ENCODE measurements around the gene MYOG. TPM values are rescaled to one million over a fixed set of nuclear protein-coding genes. Genes with fewer than 3 reads are reported as not detected.

Gene MYOG
- total RNA-seq, 4 donors from 2014 or later = not detected

DNA sequence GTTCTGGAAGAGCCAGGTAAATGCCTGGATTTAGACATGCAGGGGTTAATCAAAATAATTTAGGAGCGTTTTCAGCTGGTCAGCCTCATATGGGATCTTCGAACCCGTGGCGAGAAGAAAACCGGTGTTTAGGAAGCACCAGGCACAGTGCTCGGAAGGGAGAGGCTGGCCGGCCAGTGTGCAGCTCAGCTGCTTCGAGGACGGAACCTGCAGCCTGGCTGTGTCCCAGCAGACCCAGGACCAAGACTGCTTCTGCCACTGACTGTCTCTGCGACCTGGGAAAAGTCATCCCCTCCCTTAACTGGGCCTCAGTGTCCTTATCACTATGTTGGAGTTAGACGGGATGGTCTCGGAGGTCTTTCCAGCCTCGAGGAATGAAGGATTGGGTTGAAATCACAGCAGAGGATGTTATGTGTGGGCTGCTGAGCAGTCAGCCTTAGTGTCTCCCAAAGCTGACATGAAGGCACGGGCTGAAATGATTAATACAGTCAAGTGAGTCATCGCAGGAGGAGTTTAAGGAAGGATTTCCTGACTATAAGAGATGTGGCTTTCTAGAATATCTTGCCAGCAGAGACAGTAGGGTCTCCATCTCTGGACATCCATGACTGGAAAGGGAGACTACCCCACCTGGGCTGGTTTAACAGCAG lies 38.7 kb downstream of the MYOG start:
- Histone ChIP-seq H3K9me3 (no peaks in the 10 kb centered on the region), H3K4me1 (peaks cover 10 to 21% (median 17%) of the 10 kb centered on the region in 4 donors), H3K27ac (replicated peaks in 1 of 4) (peak overlapping the region in 2 of 4 donors; percentile 39 to 60), H3K4me3 (no peak overlapping the region), H3K27me3 (no peaks in the 10 kb centered on the region), H3K36me3 (peaks cover 0 to 9% (median 0%) of the 10 kb centered on the region in 4 donors)
- intact Hi-C loops (cut with DNase I) = no loop called here
- 27% methylated on average over 15 of the region's 15 CpGs for WGBS
- no peak for DNase-seq (ENCODE audit: extremely low spot score)
- no peak for TF ChIP-seq EP300 (IDR thresholded peaks at IDR 0.05)
- TF ChIP-seq, protein P1, sequence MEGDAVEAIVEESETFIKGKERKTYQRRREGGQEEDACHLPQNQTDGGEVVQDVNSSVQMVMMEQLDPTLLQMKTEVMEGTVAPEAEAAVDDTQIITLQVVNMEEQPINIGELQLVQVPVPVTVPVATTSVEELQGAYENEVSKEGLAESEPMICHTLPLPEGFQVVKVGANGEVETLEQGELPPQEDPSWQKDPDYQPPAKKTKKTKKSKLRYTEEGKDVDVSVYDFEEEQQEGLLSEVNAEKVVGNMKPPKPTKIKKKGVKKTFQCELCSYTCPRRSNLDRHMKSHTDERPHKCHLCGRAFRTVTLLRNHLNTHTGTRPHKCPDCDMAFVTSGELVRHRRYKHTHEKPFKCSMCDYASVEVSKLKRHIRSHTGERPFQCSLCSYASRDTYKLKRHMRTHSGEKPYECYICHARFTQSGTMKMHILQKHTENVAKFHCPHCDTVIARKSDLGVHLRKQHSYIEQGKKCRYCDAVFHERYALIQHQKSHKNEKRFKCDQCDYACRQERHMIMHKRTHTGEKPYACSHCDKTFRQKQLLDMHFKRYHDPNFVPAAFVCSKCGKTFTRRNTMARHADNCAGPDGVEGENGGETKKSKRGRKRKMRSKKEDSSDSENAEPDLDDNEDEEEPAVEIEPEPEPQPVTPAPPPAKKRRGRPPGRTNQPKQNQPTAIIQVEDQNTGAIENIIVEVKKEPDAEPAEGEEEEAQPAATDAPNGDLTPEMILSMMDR (IDR thresholded peaks at IDR 0.05) = no peak
- no peak for TF ChIP-seq POLR2A (IDR thresholded peaks at IDR 0.05; ENCODE audit: low read depth)
- TF ChIP-seq POLR2AphosphoS5 (IDR thresholded peaks at IDR 0.05) = peak in 1 of 2 donors; percentile 27

- Histone ChIP-seq H3K4me3 (no peak overlapping the region), H3K36me3 (peaks cover 0 to 9% (median 0%) of the 10 kb centered on the region in 4 donors), H3K27ac (replicated peaks in 1 of 4) (no peak overlapping the region), H3K27me3 (no peaks in the 10 kb centered on the region), H3K9me3 (no peaks in the 10 kb centered on the region), H3K4me1 (peaks cover 10 to 21% (median 17%) of the 10 kb centered on the region in 4 donors)
- DNase-seq (ENCODE audit: extremely low spot score) = no peak
- TF ChIP-seq EP300 (IDR thresholded peaks at IDR 0.05) = no peak
- no peak for TF ChIP-seq POLR2AphosphoS5 (IDR thresholded peaks at IDR 0.05)
- no peak for TF ChIP-seq POLR2A (IDR thresholded peaks at IDR 0.05; ENCODE audit: low read depth)
- TF ChIP-seq, protein P1 (IDR thresholded peaks at IDR 0.05) = no peak
- WGBS = 74% methylated on average over 13 of the region's 16 CpGs
- intact Hi-C loops (cut with DNase I) = no loop called here
These were observed 39.8 kb downstream of the MYOG start for GRCh38 chr1:203045821-203046594.

DNA sequence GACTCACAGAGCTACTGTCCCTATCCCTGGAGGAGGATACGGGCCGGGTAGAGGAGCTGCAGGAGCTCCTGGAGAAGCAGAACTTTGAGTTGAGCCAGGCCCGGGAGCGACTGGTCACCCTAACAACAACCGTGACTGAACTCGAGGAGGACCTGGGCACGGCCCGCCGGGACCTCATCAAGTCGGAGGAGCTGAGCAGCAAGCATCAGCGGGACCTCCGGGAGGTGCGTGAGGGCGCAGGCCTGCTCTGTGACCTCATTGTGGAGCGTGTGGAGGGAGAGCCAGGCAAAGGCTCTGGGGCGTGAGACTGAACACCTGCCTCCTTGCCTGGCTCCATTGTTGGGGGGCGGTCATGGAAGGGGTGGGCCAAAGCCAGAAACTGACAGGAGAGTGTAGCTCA lies 40.5 kb downstream of the MYOG start:
- 94% methylated on average over 17 of the region's 17 CpGs for WGBS
- H3K36me3 ChIP-seq = peaks cover 0 to 9% (median 0%) of the 10 kb centered on the region in 4 donors
- TF ChIP-seq POLR2A (IDR thresholded peaks at IDR 0.05; ENCODE audit: low read depth) = no peak
- TF ChIP-seq POLR2AphosphoS5 (IDR thresholded peaks at IDR 0.05) = no peak
- TF ChIP-seq EP300 (IDR thresholded peaks at IDR 0.05) = no peak
- TF ChIP-seq, protein P1 (IDR thresholded peaks at IDR 0.05) = no peak
- intact Hi-C loops (cut with DNase I) = no loop called here
- H3K4me1 ChIP-seq = peaks cover 11 to 21% (median 17%) of the 10 kb centered on the region in 4 donors
- no peak for DNase-seq (ENCODE audit: extremely low spot score)
- no peaks in the 10 kb centered on the region for H3K9me3 ChIP-seq
- H3K27me3 ChIP-seq = no peaks in the 10 kb centered on the region
- H3K4me3 ChIP-seq = no peak overlapping the region
- no peak overlapping the region for H3K27ac ChIP-seq (replicated peaks in 1 of 4)

DNA sequence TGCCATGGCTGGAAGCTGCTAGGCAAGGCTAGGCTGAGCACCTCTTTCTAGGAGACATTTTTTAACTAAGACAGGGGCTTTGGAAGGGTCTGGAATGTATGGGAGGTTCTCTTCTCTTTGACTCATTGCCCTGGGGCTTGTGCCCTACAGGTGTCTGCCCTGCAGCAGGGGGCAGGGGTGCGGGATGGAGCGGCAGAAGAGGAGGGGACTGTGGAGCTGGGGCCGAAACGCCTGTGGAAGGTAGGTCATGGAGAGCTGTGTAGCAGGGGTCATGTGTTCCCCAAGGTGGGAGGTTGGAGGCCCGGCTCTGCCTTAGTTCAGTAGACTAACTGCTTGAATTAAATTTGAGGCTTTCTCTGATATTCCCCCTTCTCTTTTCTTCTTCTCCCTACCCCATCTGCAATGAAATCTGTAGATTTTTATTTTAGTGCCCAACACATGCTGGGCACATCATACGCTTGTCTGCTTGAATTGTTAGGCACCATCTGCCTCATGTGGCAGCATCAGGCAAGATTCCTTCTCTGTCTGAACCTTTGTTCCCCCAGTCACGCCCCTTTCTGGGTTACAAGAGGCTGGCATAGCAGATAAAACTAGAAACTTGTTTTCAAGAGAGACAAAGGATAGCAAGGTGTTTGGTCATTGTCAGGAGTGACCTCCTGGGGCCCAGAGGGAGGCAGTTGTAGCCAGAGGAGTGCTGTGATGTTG lies 41.1 kb downstream of the MYOG start:
- peaks cover 0 to 3% (median 0%) of the 10 kb centered on the region in 4 donors for H3K36me3 ChIP-seq
- TF ChIP-seq EP300 (IDR thresholded peaks at IDR 0.05) = no peak
- TF ChIP-seq, protein P1 (IDR thresholded peaks at IDR 0.05) = no peak
- TF ChIP-seq POLR2AphosphoS5 (IDR thresholded peaks at IDR 0.05) = no peak
- no peak for TF ChIP-seq POLR2A (IDR thresholded peaks at IDR 0.05; ENCODE audit: low read depth)
- no peak for DNase-seq (ENCODE audit: extremely low spot score)
- H3K9me3 ChIP-seq = no peaks in the 10 kb centered on the region
- H3K4me3 ChIP-seq = no peak overlapping the region
- H3K27ac ChIP-seq (replicated peaks in 1 of 4) = no peak overlapping the region
- no peaks in the 10 kb centered on the region for H3K27me3 ChIP-seq
- intact Hi-C loops (cut with DNase I) = no loop called here
- peaks cover 17 to 21% (median 18%) of the 10 kb centered on the region in 4 donors for H3K4me1 ChIP-seq
- 84% methylated on average over 7 of the region's 7 CpGs for WGBS

Measured in esophagus muscularis mucosa (tissue), 4 donors.